Naive thymus-derived CD4-positive, alpha-beta T cell (primary cell): ENCODE data around the gene COPZ1. TPM values are rescaled to one million over a fixed set of nuclear protein-coding genes. Genes with fewer than 3 reads are reported as not detected.

Experiments
- ATAC-seq: fragments of 150-1000 bp; cut with Tn5 transposase; 2 replicates; pipeline ENCODE4 v1.10.0; 2021; ENCODE audit warnings: mild to moderate bottlenecking, moderate library complexity
- CTCF ChIA-PET: fragments of 350-600 bp; sonication (Branson Sonifier 250); formaldehyde crosslinking; loops from one replicate; lab custom pipeline; 2021; ENCODE audit warnings: antibody characterized with exemption; lab: Charles Lee
- POLR2A ChIA-PET: fragments of 350-600 bp; sonication (Branson Sonifier 250); formaldehyde crosslinking; loops from one replicate; lab custom pipeline; 2021; ENCODE audit warnings: antibody characterized with exemption, inconsistent platforms; lab: Charles Lee
- DNase-seq, 9 donors: peaks; one replicate each; pipeline versions ENCODE4 v3.0.0 to v3.0.0-alpha.2; 2020 to 2022; ENCODE audit warnings: mixed read lengths in 1 of 9
- H3K27ac ChIP-seq: one replicate; pipeline ENCODE4 v1.7.0; 2013; ENCODE audit warnings: mild to moderate bottlenecking, low read depth, low read length, moderate library complexity
- H3K27me3 ChIP-seq, 2 donors: one replicate each; pipeline ENCODE4 v1.7.0; 2013; ENCODE audit warnings: low read length in 2 of 2, mild to moderate bottlenecking in 2 of 2, moderate library complexity in 2 of 2; ENCODE audit not compliant: control insufficient read depth in 2 of 2, insufficient read depth in 2 of 2
- H3K36me3 ChIP-seq, 3 experiments: 1 replicate in 2 of 3; 2 replicates in 1 of 3; pipeline ENCODE4 v1.7.0; 2013; ENCODE audit warnings: low read length in 3 of 3, mild to moderate bottlenecking in 3 of 3, moderate library complexity in 1 of 3; ENCODE audit not compliant: insufficient read depth in 3 of 3, control insufficient read depth in 2 of 3
- H3K4me1 ChIP-seq, 2 donors: one replicate each; pipeline ENCODE4 v1.7.0; 2013; ENCODE audit warnings: low read length in 2 of 2, mild to moderate bottlenecking in 2 of 2, moderate library complexity in 1 of 2; ENCODE audit not compliant: control insufficient read depth in 2 of 2, insufficient read depth in 2 of 2
- H3K4me3 ChIP-seq: 2 replicates; pipeline ENCODE4 v1.7.0; 2013; ENCODE audit warnings: mild to moderate bottlenecking, low read length
- H3K9me3 ChIP-seq, 3 experiments: 1 replicate in 2 of 3; 2 replicates in 1 of 3; pipeline ENCODE4 v1.7.0; 2013; ENCODE audit warnings: low read length in 3 of 3; ENCODE audit not compliant: control insufficient read depth in 2 of 3
- H3K27ac Mint-ChIP-seq, 9 donors: one replicate each; pipeline ENCODE4 v1.8.0; 2020 to 2022; ENCODE audit warnings: mixed read lengths in 9 of 9, mild to moderate bottlenecking in 8 of 9, moderate library complexity in 5 of 9, inconsistent platforms in 2 of 9
- H3K27me3 Mint-ChIP-seq, 5 donors: one replicate each; pipeline ENCODE4 v1.8.0; 2021 to 2022; ENCODE audit warnings: mixed read lengths in 5 of 5, mild to moderate bottlenecking in 1 of 5
- H3K36me3 Mint-ChIP-seq, 5 donors: one replicate each; pipeline ENCODE4 v1.8.0; 2020 to 2022; ENCODE audit warnings: mixed read lengths in 5 of 5, mild to moderate bottlenecking in 3 of 5, inconsistent platforms in 1 of 5
- H3K4me1 Mint-ChIP-seq, 7 donors: one replicate each; pipeline ENCODE4 v1.8.0; 2020 to 2022; ENCODE audit warnings: mixed read lengths in 7 of 7, mild to moderate bottlenecking in 3 of 7, inconsistent platforms in 1 of 7
- H3K4me3 Mint-ChIP-seq, 10 donors: one replicate each; pipeline ENCODE4 v1.8.0; 2020 to 2022; ENCODE audit warnings: mild to moderate bottlenecking in 10 of 10, mixed read lengths in 10 of 10, moderate library complexity in 6 of 10, inconsistent platforms in 2 of 10
- H3K9me3 Mint-ChIP-seq, 11 donors: one replicate each; pipeline ENCODE4 v1.8.0; 2020 to 2022; ENCODE audit warnings: mixed read lengths in 11 of 11, mild to moderate bottlenecking in 4 of 11, inconsistent platforms in 1 of 11, moderate library complexity in 1 of 11
- intact Hi-C, 2 donors: fragments of 100-400 bp; cut with micrococcal nuclease; formaldehyde crosslinking; loops; one replicate each; pipeline ENCODE4 v1.15.1; 2023
- polyA plus RNA-seq, 2 donors: library from polyadenylated mRNA; unstranded; fragments of 300-500 nt; fragmentation: Illumina TruSeq; gene quantifications; one replicate each; pipeline ENCODE4 v1.2.3, GENCODE V29; 2021
- total RNA-seq, 6 experiments: library from RNA in 5 of 6; stranded (reverse) in 5 of 6; gene quantifications; 1 replicate in 5 of 6; 2 replicates in 1 of 6; pipeline ENCODE4 v1.2.3 and lab custom pipeline; 2021 to 2026

COPZ1 gene
- total and polyA plus RNA-seq, 7 experiments from 2014 or later, result 47.5 to 171 (median 83.1) TPM

GRCh38 chr12:54389607-54390175 lies 64.8 kb downstream of the COPZ1 start:
- H3K27me3 ChIP-seq, result no peaks in the 10 kb centered on the region
- DNase-seq (no peak), ATAC-seq (no peak)
- H3K36me3 ChIP-seq, result peaks cover 0 to 6% (median 4%) of the 10 kb centered on the region in 3 experiments
- peaks cover 0 to 15% (median 4%) of the 10 kb centered on the region in 5 donors for H3K36me3 Mint-ChIP-seq
- no peak overlapping the region for H3K4me3 ChIP-seq
- peak overlapping the region in 7 of 9 donors; percentile 7 to 67 (median 31) for H3K27ac Mint-ChIP-seq
- no peaks in the 10 kb centered on the region for H3K9me3 ChIP-seq
- no peak overlapping the region for H3K27ac ChIP-seq
- POLR2A ChIA-PET, result interaction anchor here (1.5 kb wide), 1 partner anchor 9 kb away, joined by 3 read pairs; no protein-coding TSS in a partner anchor
- peaks cover 30 to 42% (median 33%) of the 10 kb centered on the region in 7 donors for H3K4me1 Mint-ChIP-seq
- peaks cover 4 to 5% of the 10 kb centered on the region in 2 donors for H3K4me1 ChIP-seq
- no peaks in the 10 kb centered on the region for H3K27me3 Mint-ChIP-seq
- no peaks in the 10 kb centered on the region for H3K9me3 Mint-ChIP-seq
- peak overlapping the region; percentile 26 to 85 (median 64) for H3K4me3 Mint-ChIP-seq
- intact Hi-C loops, result loop anchor here in 1 of 2 donors (5.0 kb wide), 1 partner anchor 108 kb away; the partner anchor contains the start of gene NCKAP1L
- CTCF ChIA-PET, result interaction anchor here (0.8 to 1.5 kb wide), 2 partner anchors 10 to 50 kb away, joined by 3 read pairs; no protein-coding TSS in a partner anchor

DNA sequence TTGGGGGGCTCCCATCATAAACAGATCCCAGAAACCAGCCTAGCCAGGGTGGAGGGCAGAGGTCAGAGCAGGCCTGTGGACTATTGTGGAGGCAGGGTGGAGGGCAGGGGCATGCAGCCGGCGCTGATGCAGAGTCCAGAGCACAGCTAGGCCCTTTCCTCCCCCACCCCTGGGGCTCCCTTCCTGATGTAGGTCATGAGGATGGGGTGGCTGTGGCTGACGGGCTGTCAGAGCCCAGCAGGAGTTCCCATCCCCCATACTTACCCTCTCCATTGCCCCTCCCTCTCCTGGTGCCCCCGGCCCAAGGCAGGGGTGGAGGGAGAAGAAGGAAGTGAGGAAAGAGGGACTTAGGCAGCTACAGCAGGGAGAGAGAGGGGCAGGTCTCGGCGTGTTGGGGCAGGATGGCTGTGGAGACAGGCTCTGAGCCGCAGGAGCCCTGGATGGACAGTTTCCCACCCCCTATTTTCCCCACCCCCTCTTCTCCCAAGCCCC lies 65.3 kb downstream of the COPZ1 start:
- peak overlapping the region; percentile 43 to 86 (median 78) for H3K4me3 Mint-ChIP-seq
- no peaks in the 10 kb centered on the region for H3K27me3 ChIP-seq
- no peaks in the 10 kb centered on the region for H3K9me3 Mint-ChIP-seq
- no peaks in the 10 kb centered on the region for H3K9me3 ChIP-seq
- H3K27me3 Mint-ChIP-seq, result no peaks in the 10 kb centered on the region
- H3K4me1 ChIP-seq, result peaks cover 4 to 5% of the 10 kb centered on the region in 2 donors
- peaks cover 32 to 46% (median 33%) of the 10 kb centered on the region in 7 donors for H3K4me1 Mint-ChIP-seq
- ATAC-seq, result no peak
- H3K36me3 ChIP-seq, result peaks cover 0 to 9% (median 6%) of the 10 kb centered on the region in 3 experiments
- intact Hi-C loops, result loop anchor here in 1 of 2 donors (5.0 kb wide), 1 partner anchor 107 kb away; the partner anchor contains the start of gene NCKAP1L
- ChIA-PET POLR2A (interaction anchor here (1.5 kb wide), 1 partner anchor 9 kb away, joined by 3 read pairs; no protein-coding TSS in a partner anchor), CTCF (interaction anchor here (1.5 kb wide), 1 partner anchor 50 kb away, joined by 3 read pairs; no protein-coding TSS in a partner anchor)
- H3K27ac Mint-ChIP-seq, result peak overlapping the region in 3 of 9 donors; percentile 7 to 67 (median 30)
- no peak overlapping the region for H3K4me3 ChIP-seq
- peaks cover 0 to 18% (median 6%) of the 10 kb centered on the region in 5 donors for H3K36me3 Mint-ChIP-seq
- DNase-seq, result no peak
- no peak overlapping the region for H3K27ac ChIP-seq

DNA sequence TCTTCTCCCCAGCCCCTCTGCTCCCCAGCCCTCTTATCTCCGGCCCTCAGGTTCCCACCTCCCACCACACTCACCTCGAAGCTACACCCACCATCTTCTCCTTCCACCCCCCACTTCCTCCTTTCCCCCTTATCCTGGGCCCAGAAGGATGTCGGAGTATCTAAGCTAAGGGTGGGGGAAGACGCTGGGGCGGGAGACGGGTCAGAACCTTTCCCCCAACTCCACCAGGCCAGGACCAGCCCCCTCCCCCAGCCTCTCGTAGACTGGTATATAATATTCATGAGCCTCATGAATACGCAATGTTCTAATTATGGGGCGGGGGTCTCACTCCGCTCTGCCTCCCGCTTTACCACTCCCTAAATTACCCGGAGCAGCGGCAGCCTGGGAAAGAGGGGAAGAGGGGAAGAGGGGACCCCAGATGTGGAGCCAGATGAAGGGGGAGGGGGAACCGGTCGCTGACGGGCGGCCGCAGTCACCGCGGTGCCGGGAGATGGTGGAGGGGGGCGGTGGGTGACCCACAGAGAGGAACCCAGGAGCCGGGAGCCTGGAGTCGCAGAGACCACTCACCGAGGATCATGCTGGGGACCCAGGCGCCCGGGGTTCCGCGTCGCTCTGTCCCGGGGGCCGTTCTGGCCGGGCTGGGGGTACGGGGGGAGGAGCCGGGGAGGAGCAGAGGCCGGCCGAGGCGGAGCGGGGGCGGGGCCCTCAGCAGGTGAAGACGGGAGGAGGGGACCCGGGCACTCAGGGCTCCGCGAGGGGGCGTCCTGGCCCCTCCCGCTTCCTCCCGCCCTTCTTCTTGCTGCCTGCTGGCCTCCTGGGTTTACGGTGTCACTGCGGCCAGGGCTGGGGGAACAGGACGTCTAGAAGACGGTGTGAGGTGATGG lies 66.0 kb downstream of the COPZ1 start:
- Histone ChIP-seq H3K9me3 (no peaks in the 10 kb centered on the region), H3K27ac (peak overlapping the region; percentile 51), H3K27me3 (no peaks in the 10 kb centered on the region), H3K4me1 (peaks cover 4 to 5% of the 10 kb centered on the region in 2 donors), H3K4me3 (peak overlapping the region; percentile 50), H3K36me3 (peaks cover 5 to 16% (median 10%) of the 10 kb centered on the region in 3 experiments)
- Mint-ChIP-seq H3K36me3 (peaks cover 0 to 20% (median 6%) of the 10 kb centered on the region in 5 donors), H3K4me1 (peaks cover 32 to 46% (median 34%) of the 10 kb centered on the region in 7 donors), H3K9me3 (no peaks in the 10 kb centered on the region), H3K4me3 (peak overlapping the region; percentile 62 to 88 (median 81)), H3K27ac (peak overlapping the region in 4 of 9 donors; percentile 28 to 70 (median 54)), H3K27me3 (no peaks in the 10 kb centered on the region)
- ChIA-PET CTCF (interaction anchor here (1.5 kb wide), 1 partner anchor 49 kb away, joined by 3 read pairs; no protein-coding TSS in a partner anchor), POLR2A (interaction anchor here (0.6 to 1.5 kb wide), 2 partner anchors 8 to 56 kb away, joined by 3 to 4 read pairs; no protein-coding TSS in a partner anchor)
- DNase-seq (peak in 8 of 9 donors; percentile 48 to 72 (median 63)), ATAC-seq (peak; percentile 85)
- intact Hi-C loops, result loop anchor here in 1 of 2 donors (5.0 kb wide), 1 partner anchor 106 kb away; the partner anchor contains the start of gene NCKAP1L

DNA sequence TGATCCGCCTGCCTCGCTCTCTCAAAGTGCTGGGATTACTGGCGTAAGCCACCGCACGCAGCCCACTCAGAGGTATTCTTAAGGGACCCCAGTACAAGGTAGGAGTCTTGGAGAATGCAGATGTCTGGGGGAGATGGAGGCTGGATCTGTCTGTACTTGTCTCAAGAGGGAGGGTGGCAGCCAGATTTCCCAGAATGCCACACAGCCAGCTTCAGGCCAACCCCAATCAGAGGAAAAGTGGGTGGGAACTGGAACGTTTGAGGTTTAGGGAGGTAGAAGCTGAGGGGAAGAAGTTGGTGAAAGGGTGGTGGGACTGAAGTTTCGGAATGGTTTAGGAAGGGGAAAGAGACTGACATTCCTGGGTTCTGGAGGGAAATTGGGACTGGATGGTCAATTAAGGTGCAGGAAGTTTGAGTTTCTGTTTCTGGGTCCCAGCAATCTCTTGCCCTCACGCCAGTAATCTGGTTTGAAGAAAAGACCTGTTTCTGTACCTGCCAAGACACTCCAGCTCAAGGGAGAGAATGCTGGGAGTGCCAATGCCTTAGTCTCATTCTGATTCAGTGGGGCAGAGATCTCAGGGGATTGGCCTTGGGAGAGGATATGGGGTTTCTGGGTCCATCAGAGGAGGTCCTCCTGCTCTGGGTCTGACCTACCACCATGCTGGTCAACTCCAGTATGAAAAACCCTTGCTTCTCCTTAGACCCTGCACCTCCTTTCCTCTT lies 67.7 kb downstream of the COPZ1 start:
- no peak overlapping the region for H3K27ac ChIP-seq
- no peaks in the 10 kb centered on the region for H3K27me3 ChIP-seq
- Mint-ChIP-seq H3K27me3 (no peaks in the 10 kb centered on the region), H3K4me3 (peak overlapping the region in 6 of 10 donors; percentile 7 to 81 (median 68)), H3K4me1 (peaks cover 30 to 44% (median 32%) of the 10 kb centered on the region in 7 donors), H3K9me3 (no peaks in the 10 kb centered on the region), H3K27ac (peak overlapping the region in 1 of 9 donors; percentile 20), H3K36me3 (peaks cover 5 to 34% (median 13%) of the 10 kb centered on the region in 5 donors)
- ATAC-seq (no peak), DNase-seq (no peak)
- no peak overlapping the region for H3K4me3 ChIP-seq
- no peaks in the 10 kb centered on the region for H3K9me3 ChIP-seq
- H3K4me1 ChIP-seq, result peaks cover 4 to 5% of the 10 kb centered on the region in 2 donors
- H3K36me3 ChIP-seq, result peaks cover 13 to 34% (median 20%) of the 10 kb centered on the region in 3 experiments
- CTCF ChIA-PET, result interaction anchor here (0.6 to 2.2 kb wide), 9 partner anchors 11 to 176 kb away, joined by 3 to 10 read pairs (median 4); no protein-coding TSS in a partner anchor
- POLR2A ChIA-PET, result interaction anchor here (1.0 to 1.4 kb wide), 4 partner anchors 35 to 112 kb away, joined by 3 to 4 read pairs (median 3); partner anchors contain the start of gene HNRNPA1
- intact Hi-C loops, result loop anchor here in 1 of 2 donors (5.0 kb wide), 1 partner anchor 105 kb away; the partner anchor contains the start of gene NCKAP1L

- Mint-ChIP-seq H3K27me3 (no peaks in the 10 kb centered on the region), H3K4me3 (no peak overlapping the region), H3K36me3 (peaks cover 5 to 40% (median 19%) of the 10 kb centered on the region in 5 donors), H3K4me1 (peaks cover 28 to 46% (median 32%) of the 10 kb centered on the region in 7 donors), H3K27ac (peak overlapping the region in 1 of 9 donors; percentile 20), H3K9me3 (no peaks in the 10 kb centered on the region)
- intact Hi-C loops, result loop anchor here in 1 of 2 donors (5.0 kb wide), 1 partner anchor 104 kb away; the partner anchor contains the start of gene NCKAP1L
- Histone ChIP-seq H3K27ac (no peak overlapping the region), H3K4me1 (peaks cover 4 to 5% of the 10 kb centered on the region in 2 donors), H3K36me3 (peaks cover 18 to 39% (median 24%) of the 10 kb centered on the region in 3 experiments), H3K4me3 (no peak overlapping the region), H3K9me3 (no peaks in the 10 kb centered on the region), H3K27me3 (no peaks in the 10 kb centered on the region)
- POLR2A ChIA-PET, result interaction anchor here (1.0 to 1.4 kb wide), 3 partner anchors 35 to 72 kb away, joined by 3 to 4 read pairs (median 3); no protein-coding TSS in a partner anchor
- no peak for DNase-seq
- ATAC-seq, result no peak
- CTCF ChIA-PET, result interaction anchor here (0.5 to 2.2 kb wide), 12 partner anchors 10 to 175 kb away, joined by 3 to 10 read pairs (median 4); no protein-coding TSS in a partner anchor
Measured at GRCh38 chr12:54393207-54393609, 68.3 kb downstream of the COPZ1 start.
